Measurements from ENCODE around the gene FNDC11. TPM values are rescaled to one million over a fixed set of nuclear protein-coding genes. Genes with fewer than 3 reads are reported as not detected.

The FNDC11 gene
- polyA plus RNA-seq (2011; rRNA removed) (0.09 and 0.18 TPM in 2 replicates), polyA plus RNA-seq (2017; fragmentation: RNase III; extraction: RNeasy Plus Mini Kit Qiagen cat#74134 plus additional on column Dnase treatment) (0.10 to 0.16 TPM (median 0.14 TPM) in 3 replicates), polyA minus RNA-seq (2011; rRNA and poly(A)+ RNA removed) (0.34 TPM in 1 of 2 replicates, not detected in the other)
- 0.24 and 0.26 TPM in 2 replicates for polyA plus RNA-seq (2012; cell fraction: cytosol; rRNA removed)
- 0.45 and 0.46 TPM in 2 replicates for polyA plus RNA-seq (2012; cell fraction: nucleus; rRNA removed)

- Histone ChIP-seq H3K4me2 (peak within 1 kb of the TSS; percentile 100), H3K27ac (peak within 1 kb of the TSS; percentile 73 to 83), H3K9me3 (no peaks in the 10 kb centered on the region), H3K4me1 (peaks cover 4% of the 10 kb centered on the region; the same call in 1 of the 3 replicates), H3K4me3 (peak within 1 kb of the TSS; percentile 71)
- no peak for FAIRE-seq
- no peak for DNase-seq (ENCODE audit: low read depth in 1 of 2, low spot score in 1 of 2)
- no peak for ATAC-seq
- no peak for TF ChIP-seq CEBPB (IDR thresholded peaks at IDR 0.05)
- TF ChIP-seq BCL3 (IDR thresholded peaks at IDR 0.05), result no peak
- TF ChIP-seq BHLHE40 (IDR thresholded peaks at IDR 0.05; ENCODE audit: low read depth, low read length), result no peak
- no peak for TF ChIP-seq SMC3 (IDR thresholded peaks at IDR 0.05)
- no peak for TF ChIP-seq TFCP2L1 (CRISPR knock-in tag; IDR thresholded peaks at IDR 0.05)
- TF ChIP-seq MAFK (IDR thresholded peaks at IDR 0.05; ENCODE audit: partially characterized antibody), result no peak
- TF ChIP-seq E2F6 (IDR thresholded peaks at IDR 0.05; ENCODE audit: borderline replicate concordance, low read depth), result no peak
- no peak for TF ChIP-seq KDM1A (IDR thresholded peaks at IDR 0.05; ENCODE audit: low read depth)
- no peak for TF ChIP-seq HEYL (CRISPR knock-in tag; IDR thresholded peaks at IDR 0.05)
- TF ChIP-seq ELK1 (IDR thresholded peaks at IDR 0.05; ENCODE audit: low read depth, low read length), result no peak
- TF ChIP-seq POLR2A (IDR thresholded peaks at IDR 0.05; ENCODE audit: low read length), result no peak
- no peak for TF ChIP-seq MYC (IDR thresholded peaks at IDR 0.05; ENCODE audit: borderline replicate concordance, low read length)
- TF ChIP-seq GATA3 (IDR thresholded peaks at IDR 0.05; ENCODE audit: borderline replicate concordance), result no peak
- no peak for TF ChIP-seq ZSCAN20 (CRISPR knock-in tag; IDR thresholded peaks at IDR 0.05)
- CTCF ChIA-PET, result interaction anchor here (1.4 to 9.1 kb wide), 2 partner anchors 15 to 28 kb away, joined by 3 to 93 read pairs; partner anchors contain the start of gene PTK6
- 0% methylated on average over 7 of the region's 34 CpGs for WGBS (ENCODE audit: missing lambda C conversion rate)
- POLR2A ChIA-PET, result no interaction called here
These were observed at the start of gene FNDC11 for GRCh38 chr20:63553933-63554290. Gene FNDC11 (plus strand): TSS chr20:63554159. CDS start chr20:63555664, 1,505 bp downstream.

GRCh38 chr20:63504642-63505041, 49.3 kb upstream of the FNDC11 start:
- ChIA-PET CTCF (interaction anchor here (1.3 to 3.2 kb wide), 2 partner anchors 8 to 33 kb away, joined by 4 to 20 read pairs; partner anchors contain the start of gene PTK6), POLR2A (interaction anchor here (1.6 kb wide), 1 partner anchor 16 kb away, joined by 8 read pairs; the partner anchor contains the start of gene PPDPF)
- no peak for TF ChIP-seq EHMT2 (IDR thresholded peaks at IDR 0.05; ENCODE audit: low read depth)
- no peak for TF ChIP-seq CTCF (IDR thresholded peaks at IDR 0.05)
- TF ChIP-seq REST (IDR thresholded peaks at IDR 0.05), result no peak
- no peak for TF ChIP-seq MAZ (IDR thresholded peaks at IDR 0.05; ENCODE audit: borderline replicate concordance, low read depth, low read length)
- TF ChIP-seq E2F6 (IDR thresholded peaks at IDR 0.05; ENCODE audit: borderline replicate concordance, low read depth), result no peak
- no peak for TF ChIP-seq KDM1A (IDR thresholded peaks at IDR 0.05; ENCODE audit: low read depth)
- no peak for TF ChIP-seq ELK1 (IDR thresholded peaks at IDR 0.05; ENCODE audit: low read depth, low read length)
- no peak for TF ChIP-seq USF2 (IDR thresholded peaks at IDR 0.05)
- no peak for TF ChIP-seq HOXB5 (CRISPR knock-in tag; IDR thresholded peaks at IDR 0.05)
- TF ChIP-seq NR3C1 (IDR thresholded peaks at IDR 0.05), result no peak
- H3K4me1 ChIP-seq, result peaks cover under 1% of the 10 kb centered on the region; the same call in 1 of the 3 replicates
- no peak overlapping the region for H3K27ac ChIP-seq
- H3K4me3 ChIP-seq, result no peak overlapping the region
- FAIRE-seq (no peak), DNase-seq (ENCODE audit: low read depth in 1 of 2, low spot score in 1 of 2) (no peak), ATAC-seq (no peak)
- H3K4me2 ChIP-seq, result no peak overlapping the region
- 63% methylated on average over 9 of the region's 9 CpGs for WGBS (ENCODE audit: missing lambda C conversion rate)
- peaks cover 17% of the 10 kb centered on the region for H3K9me3 ChIP-seq
